Endothelial cell of hepatic sinusoid (primary cell): ENCODE results near the gene KDM1B.

Source experiments
- in situ Hi-C: cut with HindIII; loops from 2 replicates; pipeline ENCODE4 v1.10.0; 2017; ENCODE audit warnings: low sequenced_read_pairs

The KDM1B gene

DNA sequence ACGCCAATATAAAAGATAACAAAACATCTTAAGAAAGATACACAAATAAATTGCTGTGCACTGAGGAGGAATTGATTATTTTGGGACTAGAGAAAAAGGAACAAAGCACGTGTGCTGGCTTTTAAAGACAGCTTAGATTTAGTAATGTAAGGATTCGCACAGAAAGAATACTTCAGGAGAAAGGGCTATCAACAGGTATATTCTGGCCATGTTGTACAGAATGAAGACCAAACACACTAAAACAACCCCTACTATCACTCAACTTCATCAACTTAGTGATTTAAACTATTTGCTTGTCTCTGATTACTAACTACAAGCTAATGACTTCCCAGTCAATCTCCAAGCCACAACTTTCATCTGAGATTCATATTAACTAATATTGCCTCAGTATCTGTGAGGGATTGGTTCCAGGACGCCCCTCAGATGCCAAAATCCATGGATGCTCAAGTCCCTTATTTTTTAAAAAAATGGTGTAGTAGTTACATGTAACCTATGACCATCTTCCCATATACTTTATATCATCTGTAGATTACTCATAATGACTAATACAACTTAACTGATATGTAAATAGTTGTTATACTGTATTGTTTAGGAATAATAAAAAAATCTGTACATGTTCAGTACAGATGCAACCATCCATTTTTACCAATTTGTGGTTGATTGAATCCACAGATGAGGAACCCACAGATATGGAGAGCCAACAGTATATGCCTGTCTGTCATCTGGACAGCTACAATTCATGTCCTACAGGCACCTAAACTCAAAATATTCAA lies 104.6 kb downstream of the KDM1B start:
- in situ Hi-C loops, result no loop called here

DNA sequence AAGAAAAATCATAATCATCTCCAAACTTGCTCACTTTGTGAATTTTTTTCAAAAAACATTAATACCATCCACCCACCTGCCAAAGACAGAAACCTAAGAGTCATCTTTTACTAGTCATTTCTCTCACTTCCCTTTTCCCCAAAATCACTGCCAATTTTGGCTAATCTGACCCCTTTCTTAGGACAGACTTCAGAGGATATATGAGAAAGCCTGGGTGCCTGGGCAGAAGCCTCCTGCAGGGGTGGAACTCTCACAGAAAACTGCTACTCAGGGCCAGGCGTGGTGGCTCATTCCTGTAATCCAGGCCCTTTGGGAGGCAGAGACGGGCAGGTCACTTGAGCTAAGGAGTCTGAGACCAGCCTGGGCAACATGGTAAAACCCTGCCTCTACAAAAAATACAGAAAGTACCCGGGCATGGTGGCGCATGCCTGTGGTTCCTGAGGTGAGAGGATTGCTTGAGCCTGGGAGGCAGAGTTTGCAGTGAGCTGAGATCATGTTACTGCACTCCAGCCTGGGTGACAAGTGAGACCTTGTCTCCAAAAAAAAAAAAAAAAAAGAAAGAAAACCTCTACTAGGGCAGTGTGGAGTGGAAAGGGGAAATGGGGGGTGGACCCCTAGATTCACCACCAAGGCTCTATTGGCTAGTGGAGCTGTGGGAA lies 105.4 kb downstream of the KDM1B start:
- in situ Hi-C loops, result no loop called here

DNA sequence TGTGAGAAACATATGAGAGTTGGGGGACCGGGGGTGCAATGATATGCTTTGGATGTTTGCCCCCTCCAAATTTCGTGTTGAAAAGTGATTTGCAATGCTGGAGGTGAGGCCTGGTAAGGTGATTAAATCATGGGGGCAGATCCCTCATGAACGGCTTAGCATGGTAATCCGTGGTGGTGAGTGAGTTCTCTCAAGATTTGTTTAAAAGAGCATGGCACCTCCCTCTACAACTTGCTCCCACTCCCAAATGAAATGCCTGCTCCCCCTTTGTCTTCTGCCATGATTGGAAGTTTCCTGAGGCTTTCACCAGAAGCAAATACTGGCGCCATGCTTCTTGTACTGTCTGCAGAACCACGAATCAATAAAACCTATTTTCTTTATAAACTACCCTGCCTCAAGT lies 106.7 kb downstream of the KDM1B start:
- in situ Hi-C loops, result no loop called here

DNA sequence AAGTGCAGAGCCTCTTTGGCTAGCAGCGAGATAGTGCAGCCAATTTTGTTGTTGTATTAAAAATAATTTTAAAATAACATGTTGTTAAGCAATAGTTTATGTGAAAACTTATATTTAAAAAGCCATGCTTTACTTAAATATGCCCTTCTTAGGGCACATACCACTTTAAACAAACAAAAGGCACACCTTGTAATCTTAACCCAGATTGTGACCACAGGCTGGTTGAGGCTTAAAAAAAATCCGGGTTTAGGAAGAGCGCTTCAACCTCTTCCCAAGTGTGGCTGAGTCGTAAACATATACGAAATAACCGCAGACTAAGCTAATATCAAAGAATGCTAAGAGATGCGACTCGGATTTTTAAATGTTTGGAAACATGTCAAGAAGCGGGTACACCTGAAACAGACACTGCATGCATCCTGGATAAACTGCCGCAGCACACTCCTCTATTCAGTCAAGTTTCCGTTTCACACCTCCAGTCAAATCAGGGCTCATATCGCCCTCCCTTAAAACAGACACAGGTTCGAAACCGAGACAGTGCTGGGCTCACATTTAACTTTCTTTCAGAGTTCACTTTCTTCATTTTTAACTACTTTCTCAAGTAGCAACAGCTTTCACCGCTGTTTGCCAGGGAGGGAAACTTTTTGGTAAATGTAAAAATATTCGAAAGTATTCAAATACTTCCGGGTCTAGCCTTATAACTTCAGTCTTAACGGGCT lies 107.6 kb downstream of the KDM1B start:
- in situ Hi-C loops, result no loop called here

DNA sequence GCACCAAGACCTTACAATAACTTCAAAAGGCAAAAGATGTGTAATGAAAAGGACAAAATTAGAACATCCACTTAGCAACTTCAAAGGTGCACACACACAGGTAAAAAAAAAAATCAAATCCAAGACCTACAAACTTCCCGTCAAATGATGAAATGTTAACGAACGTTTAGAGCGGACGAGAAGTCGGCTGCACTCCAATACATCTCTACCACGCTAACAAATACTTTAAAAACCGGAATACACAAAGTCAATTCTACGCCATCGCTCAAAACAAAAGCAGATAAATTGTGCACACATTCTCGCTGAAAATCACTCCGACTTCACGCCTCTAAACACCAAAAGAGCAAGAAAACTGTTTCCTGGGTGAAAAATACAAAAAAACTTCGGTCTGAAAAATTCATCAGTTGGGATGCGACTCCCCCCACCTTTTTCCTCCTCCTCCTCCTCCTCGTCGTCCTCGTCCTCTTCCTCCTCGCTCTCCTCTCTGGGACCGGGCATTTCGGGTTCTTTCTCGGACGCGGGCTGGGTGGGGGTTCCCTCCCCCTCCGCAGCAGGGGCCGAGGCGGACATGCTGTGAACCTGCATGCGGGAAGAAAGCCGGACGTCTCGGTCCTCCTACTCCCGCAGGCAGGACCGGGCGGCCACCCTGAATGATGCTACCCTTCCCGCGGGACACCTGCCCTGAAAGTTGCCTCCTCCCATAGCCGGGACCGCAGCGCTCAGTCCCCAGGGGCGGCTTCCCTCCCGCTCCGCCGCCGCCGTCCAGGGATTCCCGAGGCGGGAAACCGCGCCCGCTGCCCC lies 108.4 kb downstream of the KDM1B start:
- in situ Hi-C loops, result no loop called here

DNA sequence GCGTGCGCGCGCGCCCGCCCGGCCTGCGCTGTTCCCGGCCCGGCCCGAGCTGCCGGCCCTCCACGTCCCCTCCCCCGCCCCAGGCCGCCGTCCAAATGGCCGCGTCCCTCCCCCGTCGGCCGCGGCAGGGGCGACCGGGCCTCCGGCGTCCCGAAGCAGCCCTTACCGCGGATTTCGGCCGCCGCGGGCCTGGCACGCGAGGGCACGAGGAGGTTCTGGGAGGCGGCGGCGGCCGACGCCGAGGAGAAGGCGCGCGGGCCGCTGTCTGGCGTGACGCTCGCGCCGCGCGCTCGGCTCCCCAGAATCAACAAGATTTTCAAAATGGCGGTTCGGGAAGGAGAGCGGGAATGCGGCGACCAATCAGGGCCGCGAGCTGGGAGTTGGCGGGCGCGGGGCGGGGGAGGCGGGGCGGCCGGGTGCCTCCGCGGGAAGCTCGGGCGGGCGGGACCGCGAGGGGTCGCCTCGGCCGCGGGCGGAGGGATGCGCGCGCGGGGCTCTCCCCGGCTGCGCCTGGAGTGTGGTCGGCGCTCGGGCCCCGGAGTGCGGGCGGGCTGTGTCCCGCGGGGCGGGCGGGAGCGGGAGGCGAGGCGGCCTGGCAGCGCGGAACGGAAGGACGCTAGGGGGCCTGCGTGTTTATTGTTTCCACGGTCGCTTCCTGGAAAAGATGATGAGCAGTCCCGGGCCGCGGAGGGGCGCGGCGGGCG lies 109.1 kb downstream of the KDM1B start, which contains the start of gene DEK:
Gene DEK (minus strand): TSS at position 312 of the 704 bp plus-strand sequence. CDS start 543 bp downstream, outside the sequence.
- in situ Hi-C loops, result no loop called here

DNA sequence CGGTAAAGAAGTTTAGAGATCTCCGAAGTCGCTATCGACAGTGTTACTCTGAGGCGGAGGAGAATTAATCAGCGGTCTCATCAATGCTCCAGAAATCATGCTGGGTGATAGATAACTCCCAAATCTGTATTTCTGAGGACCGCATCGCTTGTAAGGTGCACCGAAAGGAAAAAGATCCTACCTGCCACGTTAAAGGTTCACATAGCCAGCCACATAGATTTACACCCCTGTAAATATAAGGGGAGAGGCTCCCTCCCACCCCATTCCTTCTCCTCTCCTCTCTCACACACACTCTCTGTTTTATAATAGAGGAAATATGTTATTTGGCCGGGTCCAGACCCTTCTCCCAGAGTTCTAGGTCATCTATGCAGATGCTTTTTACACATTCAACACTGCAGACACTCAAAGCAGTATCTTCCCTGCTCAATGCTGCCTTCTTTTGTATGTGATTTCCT lies 109.7 kb downstream of the KDM1B start:
- in situ Hi-C loops, result no loop called here

DNA sequence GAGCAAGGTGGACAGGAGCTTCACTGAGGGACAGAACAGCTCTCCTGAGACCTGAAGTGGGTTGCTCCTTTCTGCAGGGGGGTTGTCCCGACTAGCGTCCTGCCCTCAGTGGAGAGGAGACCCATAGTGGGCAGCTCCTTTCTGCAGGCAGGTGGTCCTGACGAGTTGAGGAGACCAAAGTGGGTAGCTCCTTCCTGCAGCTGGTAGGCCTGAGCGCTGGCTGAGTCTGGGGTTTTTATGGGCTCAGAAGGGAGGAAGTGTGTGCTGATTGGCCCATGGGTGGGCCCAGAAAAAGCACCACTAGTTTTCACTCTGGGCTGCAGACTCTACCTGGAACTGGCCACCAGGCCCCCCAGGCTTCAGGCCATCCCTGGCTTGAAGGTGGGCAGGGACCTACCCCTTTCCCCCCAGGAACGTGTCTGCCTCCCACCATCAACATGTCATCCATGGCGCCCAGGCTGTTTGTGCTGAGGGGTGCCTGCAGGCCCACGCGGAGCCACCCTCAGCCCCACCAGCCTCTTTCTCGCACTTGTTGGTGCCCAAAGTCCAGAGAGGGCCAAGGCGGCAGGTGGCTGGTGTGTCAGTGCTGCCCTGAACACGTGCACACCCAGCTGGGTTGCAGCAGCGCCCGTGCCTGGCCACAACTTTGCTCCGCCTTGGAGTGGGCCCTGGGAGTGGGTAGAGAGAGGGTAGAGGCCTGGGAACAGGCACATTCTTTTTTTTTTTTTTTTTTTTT lies 110.7 kb downstream of the KDM1B start:
- in situ Hi-C loops, result no loop called here

DNA sequence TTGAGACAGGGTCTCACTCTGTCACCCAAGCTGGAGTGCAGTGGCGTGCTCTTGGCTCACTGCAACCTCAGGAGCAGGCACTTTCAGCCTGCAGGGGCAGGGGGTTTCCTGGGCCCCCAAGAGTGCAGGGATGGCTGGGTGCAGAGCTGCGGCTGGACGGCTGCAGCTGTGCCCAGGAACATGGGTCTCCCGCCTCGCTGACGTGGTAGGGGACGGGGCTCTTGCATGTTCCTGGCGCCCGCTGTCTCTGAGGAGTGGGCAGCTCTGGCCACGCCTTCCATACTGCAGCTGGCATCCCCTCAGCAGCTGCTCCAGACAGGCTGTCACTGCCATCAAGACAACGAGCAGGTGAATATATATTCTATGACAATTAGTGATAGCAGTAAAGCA lies 111.3 kb downstream of the KDM1B start:
- in situ Hi-C loops, result no loop called here

DNA sequence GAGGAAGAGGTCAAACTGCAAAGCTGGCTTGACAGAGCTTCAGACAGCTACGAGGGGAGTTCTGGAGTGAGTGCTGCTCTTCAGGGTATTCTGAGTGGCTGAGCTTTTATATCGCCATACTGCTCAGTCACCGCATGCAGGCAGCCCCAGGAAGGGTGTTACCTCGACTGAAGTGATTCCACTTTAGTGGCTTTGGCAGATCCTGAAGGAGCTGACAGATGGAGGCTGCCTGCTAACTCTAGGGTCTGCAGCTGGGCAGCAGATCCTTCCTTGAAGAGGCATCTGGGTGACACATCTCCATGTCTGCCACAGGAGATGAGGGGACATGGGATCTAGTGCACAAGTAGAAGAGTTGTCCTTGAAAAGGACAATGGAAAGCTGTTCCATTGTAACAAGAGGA lies 112.8 kb downstream of the KDM1B start:
- in situ Hi-C loops, result no loop called here

DNA sequence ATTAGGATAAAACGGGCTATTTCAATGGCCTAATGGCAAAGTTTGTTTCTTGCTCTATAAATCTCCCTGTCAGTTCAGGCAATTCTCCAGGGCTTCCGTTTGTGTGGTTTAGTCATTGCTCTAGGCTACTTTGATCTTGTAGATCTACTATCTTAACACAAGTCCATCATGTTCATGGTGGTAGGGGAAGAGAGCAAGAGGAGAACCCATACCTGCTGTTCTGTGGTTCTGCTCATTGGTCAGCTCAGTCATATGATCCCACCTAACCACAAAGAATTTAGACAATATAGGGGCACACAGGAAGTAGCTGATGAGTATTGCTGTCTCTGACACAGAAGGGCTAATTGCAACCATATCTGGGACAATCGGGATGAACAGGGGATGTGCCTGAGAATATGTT lies 114.0 kb downstream of the KDM1B start:
- in situ Hi-C loops, result no loop called here

DNA sequence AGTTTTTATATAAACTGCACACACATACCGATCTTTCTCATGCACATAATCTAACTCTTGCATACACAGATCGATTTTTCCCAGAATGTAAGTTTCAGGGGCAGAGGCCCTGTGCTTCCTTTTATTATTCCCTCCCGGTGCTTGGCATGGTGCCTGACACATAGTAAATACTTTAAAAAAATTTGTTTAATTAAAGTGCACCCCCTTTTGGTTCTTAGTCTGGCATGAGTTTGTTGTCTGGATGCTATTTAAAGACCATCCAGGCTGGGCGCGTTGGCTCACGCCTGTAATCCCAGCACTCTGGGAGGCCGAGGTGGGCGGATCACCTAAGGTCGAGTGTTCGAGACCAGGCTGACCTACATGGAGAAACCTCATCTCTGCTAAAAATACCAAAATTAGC lies 114.5 kb downstream of the KDM1B start:
- in situ Hi-C loops, result no loop called here

DNA sequence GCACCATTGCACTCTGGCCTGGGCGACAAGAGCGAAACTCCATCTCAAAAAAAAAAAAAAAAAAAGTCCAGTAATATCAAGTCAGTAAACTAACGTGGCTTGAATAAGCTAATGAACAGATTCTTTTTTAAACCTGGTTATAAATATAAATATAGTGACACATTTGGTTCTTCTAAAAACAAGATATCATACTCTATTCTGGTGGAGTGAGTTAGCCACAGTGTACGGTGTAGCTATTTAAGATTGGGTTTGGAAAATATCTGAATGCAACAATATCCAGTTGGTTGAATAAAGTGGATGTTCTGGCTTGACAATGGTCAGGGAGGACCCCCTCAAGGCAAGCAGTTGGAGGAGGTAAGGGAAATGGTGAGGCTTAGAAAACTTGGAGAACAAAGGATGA lies 115.0 kb downstream of the KDM1B start:
- in situ Hi-C loops, result no loop called here
